Esophagus muscularis mucosa (tissue), 4 donors: ENCODE data around the gene ALOX15B.

Experiments
- CTCF ChIP-seq, 3 experiments: fragments of 200-600 bp in 2 of 3; fragments of 450-650 bp in 1 of 3; sonication (generic) in 2 of 3; IDR thresholded peaks; one replicate each; pipeline ENCODE4 v1.5.1; 2017 to 2019; ENCODE audit warnings: antibody characterized with exemption in 3 of 3, mild to moderate bottlenecking in 2 of 3, moderate library complexity in 1 of 3
- EP300 ChIP-seq: sonication (generic); formaldehyde crosslinking; IDR thresholded peaks from one replicate; pipeline ENCODE4 v1.6.1; 2017; ENCODE audit warnings: antibody characterized with exemption
- POLR2A ChIP-seq: fragments of 450-650 bp; IDR thresholded peaks from one replicate; pipeline ENCODE4 v1.6.1; 2017; ENCODE audit warnings: antibody characterized with exemption, moderate library complexity, mild to moderate bottlenecking, low read depth
- POLR2AphosphoS5 ChIP-seq, 2 donors: sonication (generic); formaldehyde crosslinking; IDR thresholded peaks; one replicate each; pipeline ENCODE4 v1.6.1; 2017; ENCODE audit warnings: antibody characterized with exemption in 2 of 2

- no peak for TF ChIP-seq POLR2AphosphoS5 (IDR thresholded peaks at IDR 0.05)
- TF ChIP-seq CTCF (IDR thresholded peaks at IDR 0.05) = no peak
- no peak for TF ChIP-seq EP300
- no peak for TF ChIP-seq POLR2A
These were observed 35.7 kb downstream of the ALOX15B start for GRCh38 chr17:8074554-8074953.
